ENCODE data around the gene HK2. TPM values are rescaled to one million over a fixed set of nuclear protein-coding genes. Genes with fewer than 3 reads are reported as not detected.
"Not testable (repeated sequence)": the region's sequence is repeated elsewhere in the genome, so short reads cannot be mapped to it uniquely, and the experiment has no call there.

The HK2 gene
- total RNA-seq, 2 donors from 2014 or later, result 1.3 to 9.2 TPM

- H3K4me3 ChIP-seq, result no peak overlapping the region
Observed at GRCh38 chr2:74895001-74895400, 61.1 kb downstream of the HK2 start.

GRCh38 chr2:74896232-74896631 lies 62.3 kb downstream of the HK2 start:
- H3K9me3 ChIP-seq, result no peaks in the 10 kb centered on the region
- no peaks in the 10 kb centered on the region for H3K27me3 ChIP-seq
- H3K36me3 ChIP-seq (replicated peaks in 1 of 2; ENCODE audit: insufficient read depth in 1 of 2, low read depth in 2 of 2), result no peaks in the 10 kb centered on the region
- H3K27ac ChIP-seq, result no peak overlapping the region
- no peak overlapping the region for H3K4me3 ChIP-seq
- ATAC-seq, result no peak
- H3K4me1 ChIP-seq, result no peaks in the 10 kb centered on the region
- intact Hi-C loops (cut with DNase I), result no loop called here
- no peak for TF ChIP-seq CTCF (IDR thresholded peaks at IDR 0.05)
- no peak for TF ChIP-seq POLR2A (IDR thresholded peaks at IDR 0.05)
- DNase-seq, result no peak

More at GRCh38 chr2:74895001-74895400, 61.1 kb downstream of the HK2 start:
- Histone ChIP-seq H3K27me3 (no peaks in the 10 kb centered on the region), H3K27ac (no peak overlapping the region), H3K9me3 (no peaks in the 10 kb centered on the region), H3K36me3 (replicated peaks in 1 of 2; ENCODE audit: insufficient read depth in 1 of 2, low read depth in 2 of 2) (peaks cover 0 to 5% of the 10 kb centered on the region in 2 donors), H3K4me1 (no peaks in the 10 kb centered on the region)
- ATAC-seq (no peak), DNase-seq (no peak)
- WGBS, 2 donors, result 65 to 67% methylated on average over 2 of the region's 2 CpGs
- intact Hi-C loops (cut with DNase I), result no loop called here
- TF ChIP-seq CTCF (IDR thresholded peaks at IDR 0.05) (no peak), POLR2A (IDR thresholded peaks at IDR 0.05) (no peak)

GRCh38 chr2:74900225-74900624 lies 66.3 kb downstream of the HK2 start:
- intact Hi-C loops (cut with DNase I); H3K4me1 ChIP-seq; H3K9me3 ChIP-seq; ATAC-seq; H3K27ac ChIP-seq; H3K27me3 ChIP-seq; DNase-seq; H3K36me3 ChIP-seq (replicated peaks in 1 of 2; ENCODE audit: insufficient read depth in 1 of 2, low read depth in 2 of 2); H3K4me3 ChIP-seq: not testable (repeated sequence)
- 75 to 88% methylated on average over 2 of the region's 2 CpGs for WGBS, 2 donors

- H3K27me3 ChIP-seq, result no peaks in the 10 kb centered on the region
- no peaks in the 10 kb centered on the region for H3K9me3 ChIP-seq
- DNase-seq (no peak), ATAC-seq (no peak)
- no peak overlapping the region for H3K27ac ChIP-seq
- intact Hi-C loops (cut with DNase I), result no loop called here
- TF ChIP-seq POLR2A (IDR thresholded peaks at IDR 0.05), result no peak
- 75 to 80% methylated on average over 3 of the region's 3 CpGs for WGBS, 2 donors
- no peak overlapping the region for H3K4me3 ChIP-seq
- no peaks in the 10 kb centered on the region for H3K4me1 ChIP-seq
- no peaks in the 10 kb centered on the region for H3K36me3 ChIP-seq (replicated peaks in 1 of 2; ENCODE audit: insufficient read depth in 1 of 2, low read depth in 2 of 2)
Observed at GRCh38 chr2:74902281-74902860, 68.4 kb downstream of the HK2 start.

- H3K27me3 ChIP-seq, result no peaks in the 10 kb centered on the region
- H3K36me3 ChIP-seq (replicated peaks in 1 of 2; ENCODE audit: insufficient read depth in 1 of 2, low read depth in 2 of 2), result no peaks in the 10 kb centered on the region
- no peak overlapping the region for H3K4me3 ChIP-seq
- WGBS, 2 donors, result 86 to 96% methylated on average over 3 to 5 of the region's 5 CpGs
- no peak overlapping the region for H3K27ac ChIP-seq
- H3K4me1 ChIP-seq, result peaks cover 9% of the 10 kb centered on the region
- TF ChIP-seq CTCF (IDR thresholded peaks at IDR 0.05) (no peak), POLR2A (IDR thresholded peaks at IDR 0.05) (no peak)
- no peak for ATAC-seq
- DNase-seq, result no peak
- no peaks in the 10 kb centered on the region for H3K9me3 ChIP-seq
- intact Hi-C loops (cut with DNase I), result no loop called here
Observed at GRCh38 chr2:74906395-74906794, 72.5 kb downstream of the HK2 start.

GRCh38 chr2:74907560-74907959 lies 73.6 kb downstream of the HK2 start:
- WGBS, 2 donors, result 74 to 85% methylated on average over 5 of the region's 5 CpGs
- DNase-seq; H3K4me1 ChIP-seq; H3K27ac ChIP-seq; H3K4me3 ChIP-seq; ATAC-seq; H3K9me3 ChIP-seq; H3K27me3 ChIP-seq; H3K36me3 ChIP-seq (replicated peaks in 1 of 2; ENCODE audit: insufficient read depth in 1 of 2, low read depth in 2 of 2); intact Hi-C loops (cut with DNase I): not testable (repeated sequence)
